ENCODE results near the gene SWT1.

Gene SWT1

DNA sequence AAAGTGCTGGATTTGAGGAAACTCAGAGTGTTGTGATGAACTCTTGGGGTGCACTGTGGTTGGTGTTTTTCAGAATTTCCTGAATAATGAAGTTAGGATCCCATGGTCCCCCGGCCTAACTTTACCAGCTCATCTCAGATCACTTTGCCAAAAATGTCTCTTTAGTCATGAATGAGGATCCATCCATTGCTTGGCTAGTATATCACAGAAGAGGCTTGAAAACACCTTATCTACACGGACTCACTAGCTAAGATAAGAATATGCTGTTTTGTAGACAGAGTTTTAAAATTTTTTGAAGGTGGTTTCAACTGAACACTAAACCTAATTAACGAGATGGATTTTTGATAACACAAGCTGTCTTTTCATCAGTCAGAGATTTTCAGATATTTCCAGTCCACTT is 106.3 kb downstream of the SWT1 start:
- TF ChIP-seq BACH2 (CRISPR knock-in tag; IDR thresholded peaks at IDR 0.05; ENCODE audit: borderline replicate concordance), result no peak
- TF ChIP-seq SNAI2 (CRISPR knock-in tag; IDR thresholded peaks at IDR 0.05), result no peak
- TF ChIP-seq, protein P1, sequence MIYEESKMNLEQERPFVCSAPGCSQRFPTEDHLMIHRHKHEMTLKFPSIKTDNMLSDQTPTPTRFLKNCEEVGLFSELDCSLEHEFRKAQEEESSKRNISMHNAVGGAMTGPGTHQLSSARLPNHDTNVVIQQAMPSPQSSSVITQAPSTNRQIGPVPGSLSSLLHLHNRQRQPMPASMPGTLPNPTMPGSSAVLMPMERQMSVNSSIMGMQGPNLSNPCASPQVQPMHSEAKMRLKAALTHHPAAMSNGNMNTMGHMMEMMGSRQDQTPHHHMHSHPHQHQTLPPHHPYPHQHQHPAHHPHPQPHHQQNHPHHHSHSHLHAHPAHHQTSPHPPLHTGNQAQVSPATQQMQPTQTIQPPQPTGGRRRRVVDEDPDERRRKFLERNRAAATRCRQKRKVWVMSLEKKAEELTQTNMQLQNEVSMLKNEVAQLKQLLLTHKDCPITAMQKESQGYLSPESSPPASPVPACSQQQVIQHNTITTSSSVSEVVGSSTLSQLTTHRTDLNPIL (CRISPR knock-in tag; IDR thresholded peaks at IDR 0.05; ENCODE audit: low read depth), result no peak
- TF ChIP-seq OSR1 (CRISPR knock-in tag; IDR thresholded peaks at IDR 0.05), result no peak
- no peak for TF ChIP-seq RARB (CRISPR knock-in tag; IDR thresholded peaks at IDR 0.05)
- TF ChIP-seq, protein P2, sequence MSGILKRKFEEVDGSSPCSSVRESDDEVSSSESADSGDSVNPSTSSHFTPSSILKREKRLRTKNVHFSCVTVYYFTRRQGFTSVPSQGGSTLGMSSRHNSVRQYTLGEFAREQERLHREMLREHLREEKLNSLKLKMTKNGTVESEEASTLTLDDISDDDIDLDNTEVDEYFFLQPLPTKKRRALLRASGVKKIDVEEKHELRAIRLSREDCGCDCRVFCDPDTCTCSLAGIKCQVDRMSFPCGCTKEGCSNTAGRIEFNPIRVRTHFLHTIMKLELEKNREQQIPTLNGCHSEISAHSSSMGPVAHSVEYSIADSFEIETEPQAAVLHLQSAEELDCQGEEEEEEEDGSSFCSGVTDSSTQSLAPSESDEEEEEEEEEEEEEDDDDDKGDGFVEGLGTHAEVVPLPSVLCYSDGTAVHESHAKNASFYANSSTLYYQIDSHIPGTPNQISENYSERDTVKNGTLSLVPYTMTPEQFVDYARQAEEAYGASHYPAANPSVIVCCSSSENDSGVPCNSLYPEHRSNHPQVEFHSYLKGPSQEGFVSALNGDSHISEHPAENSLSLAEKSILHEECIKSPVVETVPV (CRISPR knock-in tag; IDR thresholded peaks at IDR 0.05), result no peak
- no peak for TF ChIP-seq ZC3H10 (CRISPR knock-in tag; IDR thresholded peaks at IDR 0.05)
- TF ChIP-seq ZFP30 (CRISPR knock-in tag; IDR thresholded peaks at IDR 0.05), result no peak
- no peak for TF ChIP-seq ZNF8 (CRISPR knock-in tag; IDR thresholded peaks at IDR 0.05)
- TF ChIP-seq ARNTL (CRISPR knock-in tag; IDR thresholded peaks at IDR 0.05; ENCODE audit: borderline replicate concordance, low read depth), result no peak
- no peak for TF ChIP-seq PPARA (CRISPR knock-in tag; IDR thresholded peaks at IDR 0.05; ENCODE audit: borderline replicate concordance)
- no peak for ATAC-seq

DNA sequence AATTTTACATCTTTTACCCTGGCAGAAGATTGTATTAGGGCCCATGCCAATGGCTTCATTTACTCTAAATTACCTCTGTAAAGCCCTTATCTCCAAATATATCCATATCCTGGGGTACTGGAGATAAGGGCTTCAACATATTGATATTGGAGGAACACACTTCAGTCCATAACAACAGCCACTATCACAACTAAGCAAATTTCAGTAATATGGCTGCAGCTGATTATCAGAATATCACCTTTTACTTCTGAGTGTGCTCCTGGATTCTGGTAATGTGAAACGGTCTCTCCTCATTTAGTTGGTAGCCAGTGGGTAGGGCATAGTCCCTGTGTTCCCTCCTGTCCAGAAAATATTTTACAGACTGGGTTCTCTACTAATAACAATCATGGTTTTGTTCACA is 106.8 kb downstream of the SWT1 start:
- no peak for TF ChIP-seq ZFP30 (CRISPR knock-in tag; IDR thresholded peaks at IDR 0.05)
- TF ChIP-seq, protein P2 (CRISPR knock-in tag; IDR thresholded peaks at IDR 0.05), result no peak
- TF ChIP-seq ZNF565 (CRISPR knock-in tag; conservative IDR thresholded peaks at IDR 0.05; ENCODE audit: low read depth), result no peak
- TF ChIP-seq, protein P3, sequence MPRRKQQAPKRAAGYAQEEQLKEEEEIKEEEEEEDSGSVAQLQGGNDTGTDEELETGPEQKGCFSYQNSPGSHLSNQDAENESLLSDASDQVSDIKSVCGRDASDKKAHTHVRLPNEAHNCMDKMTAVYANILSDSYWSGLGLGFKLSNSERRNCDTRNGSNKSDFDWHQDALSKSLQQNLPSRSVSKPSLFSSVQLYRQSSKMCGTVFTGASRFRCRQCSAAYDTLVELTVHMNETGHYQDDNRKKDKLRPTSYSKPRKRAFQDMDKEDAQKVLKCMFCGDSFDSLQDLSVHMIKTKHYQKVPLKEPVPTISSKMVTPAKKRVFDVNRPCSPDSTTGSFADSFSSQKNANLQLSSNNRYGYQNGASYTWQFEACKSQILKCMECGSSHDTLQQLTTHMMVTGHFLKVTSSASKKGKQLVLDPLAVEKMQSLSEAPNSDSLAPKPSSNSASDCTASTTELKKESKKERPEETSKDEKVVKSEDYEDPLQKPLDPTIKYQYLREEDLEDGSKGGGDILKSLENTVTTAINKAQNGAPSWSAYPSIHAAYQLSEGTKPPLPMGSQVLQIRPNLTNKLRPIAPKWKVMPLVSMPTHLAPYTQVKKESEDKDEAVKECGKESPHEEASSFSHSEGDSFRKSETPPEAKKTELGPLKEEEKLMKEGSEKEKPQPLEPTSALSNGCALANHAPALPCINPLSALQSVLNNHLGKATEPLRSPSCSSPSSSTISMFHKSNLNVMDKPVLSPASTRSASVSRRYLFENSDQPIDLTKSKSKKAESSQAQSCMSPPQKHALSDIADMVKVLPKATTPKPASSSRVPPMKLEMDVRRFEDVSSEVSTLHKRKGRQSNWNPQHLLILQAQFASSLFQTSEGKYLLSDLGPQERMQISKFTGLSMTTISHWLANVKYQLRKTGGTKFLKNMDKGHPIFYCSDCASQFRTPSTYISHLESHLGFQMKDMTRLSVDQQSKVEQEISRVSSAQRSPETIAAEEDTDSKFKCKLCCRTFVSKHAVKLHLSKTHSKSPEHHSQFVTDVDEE (CRISPR knock-in tag; IDR thresholded peaks at IDR 0.05), result no peak
- TF ChIP-seq TOX (CRISPR knock-in tag; IDR thresholded peaks at IDR 0.05; ENCODE audit: borderline replicate concordance), result no peak
- no peak for ATAC-seq

DNA sequence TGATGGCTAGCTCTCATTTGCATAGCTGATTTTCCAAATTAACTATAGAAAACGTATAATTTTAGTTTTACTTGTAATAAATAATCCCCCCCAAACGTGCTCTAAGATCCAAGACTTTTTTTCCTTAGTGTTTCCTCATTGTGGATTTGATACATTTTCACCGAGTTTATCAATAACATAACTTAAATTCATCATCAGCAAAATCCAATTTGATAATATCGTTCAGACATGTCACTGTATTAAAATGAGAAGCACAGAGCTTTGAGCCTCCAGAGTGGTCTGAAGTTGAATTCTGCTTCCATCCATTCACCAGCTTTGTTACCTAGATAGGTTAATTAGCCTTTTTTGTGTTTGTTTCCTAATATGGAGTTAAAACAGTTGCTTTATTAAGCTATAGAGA is 108.3 kb downstream of the SWT1 start:
- no peak for ATAC-seq
- no peak for TF ChIP-seq ZFP30 (CRISPR knock-in tag; IDR thresholded peaks at IDR 0.05)
- TF ChIP-seq, protein P4, sequence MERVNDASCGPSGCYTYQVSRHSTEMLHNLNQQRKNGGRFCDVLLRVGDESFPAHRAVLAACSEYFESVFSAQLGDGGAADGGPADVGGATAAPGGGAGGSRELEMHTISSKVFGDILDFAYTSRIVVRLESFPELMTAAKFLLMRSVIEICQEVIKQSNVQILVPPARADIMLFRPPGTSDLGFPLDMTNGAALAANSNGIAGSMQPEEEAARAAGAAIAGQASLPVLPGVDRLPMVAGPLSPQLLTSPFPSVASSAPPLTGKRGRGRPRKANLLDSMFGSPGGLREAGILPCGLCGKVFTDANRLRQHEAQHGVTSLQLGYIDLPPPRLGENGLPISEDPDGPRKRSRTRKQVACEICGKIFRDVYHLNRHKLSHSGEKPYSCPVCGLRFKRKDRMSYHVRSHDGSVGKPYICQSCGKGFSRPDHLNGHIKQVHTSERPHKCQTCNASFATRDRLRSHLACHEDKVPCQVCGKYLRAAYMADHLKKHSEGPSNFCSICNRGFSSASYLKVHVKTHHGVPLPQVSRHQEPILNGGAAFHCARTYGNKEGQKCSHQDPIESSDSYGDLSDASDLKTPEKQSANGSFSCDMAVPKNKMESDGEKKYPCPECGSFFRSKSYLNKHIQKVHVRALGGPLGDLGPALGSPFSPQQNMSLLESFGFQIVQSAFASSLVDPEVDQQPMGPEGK (CRISPR knock-in tag; IDR thresholded peaks at IDR 0.05; ENCODE audit: borderline replicate concordance), result no peak
- TF ChIP-seq ZNF70 (CRISPR knock-in tag; IDR thresholded peaks at IDR 0.05), result no peak
- TF ChIP-seq ZNF565 (CRISPR knock-in tag; conservative IDR thresholded peaks at IDR 0.05; ENCODE audit: low read depth), result no peak
- no peak for TF ChIP-seq CSDC2 (CRISPR knock-in tag; IDR thresholded peaks at IDR 0.05)
- TF ChIP-seq, protein P1 (CRISPR knock-in tag; IDR thresholded peaks at IDR 0.05; ENCODE audit: low read depth), result no peak
- no peak for TF ChIP-seq ISL1 (CRISPR knock-in tag; IDR thresholded peaks at IDR 0.05)
- TF ChIP-seq BACH2 (CRISPR knock-in tag; IDR thresholded peaks at IDR 0.05; ENCODE audit: borderline replicate concordance), result no peak
- TF ChIP-seq, protein P3 (CRISPR knock-in tag; IDR thresholded peaks at IDR 0.05), result no peak
- TF ChIP-seq RARB (CRISPR knock-in tag; IDR thresholded peaks at IDR 0.05), result no peak

All from SK-N-SH treated with all-trans-retinoic acid at 6 μM for 48 hours (cell line).